H1 (cell line): ENCODE data around the gene ARMS2.

ENCODE experiments used
- BRCA1 ChIP-seq: IDR thresholded peaks from 2 replicates; pipeline ENCODE4 v1.6.1; 2012; ENCODE audit warnings: low read depth, low read length, improper control_type of control experiment
- CTCF ChIP-seq, 3 experiments: IDR thresholded peaks; 1 replicate in 2 of 3; 2 replicates in 1 of 3; pipeline versions ENCODE4 v1.5.1 to v1.6.1; 2011; ENCODE audit warnings: low read length in 3 of 3, mild to moderate bottlenecking in 3 of 3, inconsistent platforms in 2 of 3, low read depth in 1 of 3, moderate library complexity in 1 of 3; ENCODE audit not compliant: insufficient read depth in 1 of 3; ENCODE audit errors: control extremely low read depth in 1 of 3
- EZH2 ChIP-seq: fragments of 200-600 bp; sonication (generic); IDR thresholded peaks from 2 replicates; pipeline ENCODE4 v1.7.1; 2012; ENCODE audit warnings: low read depth, mild to moderate bottlenecking, moderate library complexity, low read length, inconsistent platforms; ENCODE audit not compliant: severe bottlenecking
- YY1 ChIP-seq: IDR thresholded peaks from 2 replicates; pipeline ENCODE4 v1.6.1; 2011; ENCODE audit warnings: low read depth, mild to moderate bottlenecking, low read length

- no peak for TF ChIP-seq BRCA1
- no peak for TF ChIP-seq CTCF (IDR thresholded peaks at IDR 0.05; ENCODE audit: control extremely low read depth in 1 of 3, insufficient read depth in 1 of 3, low read depth in 1 of 3, low read length in 3 of 3)
- no peak for TF ChIP-seq YY1
- no peak for TF ChIP-seq EZH2
Observed at GRCh38 chr10:122477436-122477835, 23.0 kb downstream of the ARMS2 start.
